ENCODE results near the gene ETV1.

GRCh38 chr7:13875496-13876074 is 113.9 kb downstream of the ETV1 start:
- TF ChIP-seq CTCF (IDR thresholded peaks at IDR 0.05; ENCODE audit: low read depth, low read length, poor library complexity, severe bottlenecking) (no peak), EZH2phosphoT487 (IDR thresholded peaks at IDR 0.05; ENCODE audit: borderline replicate concordance, low read length) (no peak)
